ENCODE results near the gene WWOX. TPM values are rescaled to one million over a fixed set of nuclear protein-coding genes. Genes with fewer than 3 reads are reported as not detected.

WWOX gene
- total RNA-seq, 4 donors from 2014 or later, result 135 to 209 (median 159) TPM

DNA sequence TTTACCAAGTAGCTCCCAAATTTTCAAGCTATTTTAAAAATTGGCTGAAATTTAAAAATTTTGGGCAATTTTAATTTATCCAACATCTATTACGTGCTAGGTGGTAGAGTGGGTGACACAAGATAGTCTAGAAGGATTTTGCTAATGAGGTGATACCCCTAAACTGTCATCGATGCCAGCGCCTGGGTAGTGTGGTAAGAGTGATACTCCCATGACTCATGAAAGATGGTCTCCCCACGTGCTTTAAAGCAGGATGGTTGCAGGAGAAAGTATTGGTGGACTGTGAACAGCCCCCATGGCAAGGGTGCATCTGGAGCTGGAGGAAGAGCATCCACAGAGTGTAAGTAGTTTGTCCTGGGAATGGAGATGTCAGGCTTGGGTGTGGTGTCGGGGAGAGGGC, 77.8 kb downstream of the WWOX start:
- DNase-seq, result no peak
- Histone ChIP-seq H3K4me1 (no peaks in the 10 kb centered on the region), H3K27me3 (no peaks in the 10 kb centered on the region), H3K9me3 (no peaks in the 10 kb centered on the region), H3K36me3 (no peaks in the 10 kb centered on the region), H3K4me3 (replicated peaks in 1 of 3) (no peak overlapping the region), H3K27ac (no peak overlapping the region)
- intact Hi-C loops (cut with DNase I), result no loop called here
- TF ChIP-seq POLR2A (IDR thresholded peaks at IDR 0.05), result no peak
- TF ChIP-seq, protein P1, sequence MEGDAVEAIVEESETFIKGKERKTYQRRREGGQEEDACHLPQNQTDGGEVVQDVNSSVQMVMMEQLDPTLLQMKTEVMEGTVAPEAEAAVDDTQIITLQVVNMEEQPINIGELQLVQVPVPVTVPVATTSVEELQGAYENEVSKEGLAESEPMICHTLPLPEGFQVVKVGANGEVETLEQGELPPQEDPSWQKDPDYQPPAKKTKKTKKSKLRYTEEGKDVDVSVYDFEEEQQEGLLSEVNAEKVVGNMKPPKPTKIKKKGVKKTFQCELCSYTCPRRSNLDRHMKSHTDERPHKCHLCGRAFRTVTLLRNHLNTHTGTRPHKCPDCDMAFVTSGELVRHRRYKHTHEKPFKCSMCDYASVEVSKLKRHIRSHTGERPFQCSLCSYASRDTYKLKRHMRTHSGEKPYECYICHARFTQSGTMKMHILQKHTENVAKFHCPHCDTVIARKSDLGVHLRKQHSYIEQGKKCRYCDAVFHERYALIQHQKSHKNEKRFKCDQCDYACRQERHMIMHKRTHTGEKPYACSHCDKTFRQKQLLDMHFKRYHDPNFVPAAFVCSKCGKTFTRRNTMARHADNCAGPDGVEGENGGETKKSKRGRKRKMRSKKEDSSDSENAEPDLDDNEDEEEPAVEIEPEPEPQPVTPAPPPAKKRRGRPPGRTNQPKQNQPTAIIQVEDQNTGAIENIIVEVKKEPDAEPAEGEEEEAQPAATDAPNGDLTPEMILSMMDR (IDR thresholded peaks at IDR 0.05), result no peak
- 97 to 98% methylated on average over 5 of the region's 5 CpGs for WGBS, 2 donors

DNA sequence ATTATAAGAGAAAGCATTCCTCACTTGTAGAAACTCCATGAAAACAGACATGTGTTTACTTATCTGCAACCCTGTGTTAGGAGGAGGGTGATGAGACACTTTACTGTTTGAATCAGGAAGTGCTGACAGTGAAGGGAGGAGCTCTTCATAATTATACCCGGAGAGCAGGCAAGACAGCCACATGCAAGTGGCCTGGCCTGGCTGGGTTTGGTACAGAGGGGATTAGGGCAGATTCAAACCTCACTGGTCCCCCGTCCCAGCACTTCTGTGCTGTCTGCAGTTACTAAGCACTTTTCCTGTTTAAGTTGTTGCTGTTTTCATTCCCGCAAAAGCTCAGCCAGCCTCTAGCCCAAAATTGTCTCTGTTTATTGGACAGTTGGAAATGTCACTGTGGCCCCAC, 78.5 kb downstream of the WWOX start:
- no peak for DNase-seq
- WGBS, 2 donors, result 70 to 79% methylated on average over 3 of the region's 3 CpGs
- TF ChIP-seq, protein P1 (IDR thresholded peaks at IDR 0.05), result no peak
- no peak for TF ChIP-seq POLR2A (IDR thresholded peaks at IDR 0.05)
- no peak overlapping the region for H3K4me3 ChIP-seq (replicated peaks in 1 of 3)
- no peaks in the 10 kb centered on the region for H3K36me3 ChIP-seq
- intact Hi-C loops (cut with DNase I), result no loop called here
- H3K27ac ChIP-seq, result no peak overlapping the region
- no peaks in the 10 kb centered on the region for H3K9me3 ChIP-seq
- H3K4me1 ChIP-seq, result no peaks in the 10 kb centered on the region
- no peaks in the 10 kb centered on the region for H3K27me3 ChIP-seq

DNA sequence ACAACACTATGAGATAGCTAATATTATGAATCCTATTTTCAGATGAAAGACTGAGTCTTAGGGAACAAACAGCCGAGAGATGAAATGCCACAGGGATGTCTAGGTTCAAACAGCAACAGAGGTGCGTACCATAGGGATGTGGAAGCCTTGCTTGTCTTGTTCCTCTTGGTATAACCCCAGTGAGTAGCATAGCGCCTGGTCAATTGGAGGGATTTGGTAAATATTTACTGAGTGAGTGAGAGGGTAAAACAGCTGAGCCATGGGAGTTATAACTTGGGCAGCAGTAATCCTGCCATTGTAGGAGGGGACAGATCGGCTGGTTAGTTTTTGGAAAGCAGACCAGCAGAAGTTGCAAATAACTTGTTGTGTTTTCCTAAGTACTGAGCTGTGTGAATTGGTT, 80.2 kb downstream of the WWOX start:
- TF ChIP-seq, protein P1 (IDR thresholded peaks at IDR 0.05), result no peak
- no peak for TF ChIP-seq POLR2A (IDR thresholded peaks at IDR 0.05)
- Histone ChIP-seq H3K36me3 (no peaks in the 10 kb centered on the region), H3K9me3 (no peaks in the 10 kb centered on the region), H3K4me3 (replicated peaks in 1 of 3) (no peak overlapping the region), H3K4me1 (no peaks in the 10 kb centered on the region), H3K27me3 (no peaks in the 10 kb centered on the region), H3K27ac (no peak overlapping the region)
- WGBS, 2 donors, result 83 to 85% methylated on average over 4 of the region's 4 CpGs
- intact Hi-C loops (cut with DNase I), result no loop called here
- no peak for DNase-seq

DNA sequence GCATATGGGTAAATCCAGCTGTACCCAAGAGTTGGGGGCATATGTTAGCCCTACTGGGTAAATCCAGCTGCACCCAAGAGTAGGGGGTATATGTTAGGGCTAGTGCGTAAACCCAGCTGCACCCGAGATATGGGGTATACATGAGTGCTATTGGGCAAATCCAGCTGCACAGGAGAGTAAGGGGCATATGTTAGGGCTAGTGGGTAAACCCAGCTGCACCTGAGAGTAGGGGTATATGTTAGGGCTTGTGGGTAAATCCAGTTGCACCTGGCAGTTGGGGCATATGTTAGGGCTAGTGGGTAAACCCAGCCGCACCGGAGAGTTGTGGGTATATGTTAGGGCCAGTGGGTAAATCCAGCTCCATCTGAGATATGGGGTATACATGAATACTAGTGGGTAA, 80.9 kb downstream of the WWOX start:
- Histone ChIP-seq H3K4me1 (no peaks in the 10 kb centered on the region), H3K27me3 (no peaks in the 10 kb centered on the region), H3K9me3 (no peaks in the 10 kb centered on the region), H3K4me3 (replicated peaks in 1 of 3) (no peak overlapping the region), H3K27ac (no peak overlapping the region), H3K36me3 (no peaks in the 10 kb centered on the region)
- intact Hi-C loops (cut with DNase I), result no loop called here
- 85 to 89% methylated on average over 4 of the region's 4 CpGs for whole genome bisulfite sequencing, 2 donors
- no peak for DNase-seq
- TF ChIP-seq, protein P1 (IDR thresholded peaks at IDR 0.05), result no peak
- TF ChIP-seq POLR2A (IDR thresholded peaks at IDR 0.05), result no peak

DNA sequence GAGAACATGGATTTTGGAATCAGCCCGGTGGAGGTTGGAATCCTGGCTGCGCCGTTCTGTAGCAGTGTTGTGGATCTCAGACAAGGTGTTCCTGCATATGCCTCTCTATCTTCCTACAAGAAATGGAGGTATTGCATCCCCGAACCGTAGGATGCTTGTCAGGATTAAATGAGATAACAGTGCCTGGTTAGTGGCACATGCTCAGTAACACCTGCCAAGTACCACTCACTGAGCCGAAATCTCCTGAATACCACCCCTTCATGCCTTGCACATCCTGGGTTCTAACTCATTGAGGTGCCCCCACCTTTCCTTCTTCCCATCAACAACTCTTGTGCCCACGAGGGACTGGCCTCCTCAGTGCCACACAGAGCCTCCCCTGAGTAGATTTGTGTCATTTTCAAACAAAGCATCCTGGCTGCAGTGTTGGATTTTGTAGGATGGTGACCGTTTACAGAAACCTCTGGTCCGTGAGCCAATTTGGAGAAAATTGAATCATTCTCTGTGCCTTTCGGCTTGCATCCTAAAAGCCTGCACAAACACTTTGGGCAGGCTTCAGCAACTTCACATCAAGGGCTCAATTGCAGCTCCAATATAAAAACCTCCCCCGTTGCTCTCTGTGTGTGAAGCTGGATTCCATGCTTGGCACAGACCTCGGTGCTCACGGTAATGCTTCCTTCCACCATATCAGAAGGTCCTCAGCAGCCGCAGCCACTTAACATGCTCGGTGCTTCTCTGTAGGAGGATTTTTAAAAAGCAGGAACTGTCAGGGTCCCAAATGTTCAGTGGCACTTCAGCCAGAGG, 84.2 kb downstream of the WWOX start:
- Histone ChIP-seq H3K4me1 (no peaks in the 10 kb centered on the region), H3K27me3 (no peaks in the 10 kb centered on the region), H3K27ac (no peak overlapping the region), H3K9me3 (no peaks in the 10 kb centered on the region), H3K36me3 (no peaks in the 10 kb centered on the region), H3K4me3 (replicated peaks in 1 of 3) (no peak overlapping the region)
- intact Hi-C loops (cut with DNase I), result no loop called here
- TF ChIP-seq POLR2A (IDR thresholded peaks at IDR 0.05), result no peak
- TF ChIP-seq, protein P1 (IDR thresholded peaks at IDR 0.05), result no peak
- peak; percentile 53 to 61 for DNase-seq
- 54 to 67% methylated on average over 14 to 15 of the region's 15 CpGs for whole genome bisulfite sequencing, 2 donors

Measured in thyroid gland (tissue), 4 donors.